Activated naive CD4-positive, alpha-beta T cell treated with anti-CD3 and anti-CD28 coated beads, Interleukin-2, amount 50 U/mL, for 24 hours (primary cell): ENCODE results near the gene LEAP2.
"Not testable (repeated sequence)": the region's sequence is repeated elsewhere in the genome, so short reads cannot be mapped to it uniquely, and the experiment has no call there.

ENCODE experiments used
- H3K27ac Mint-ChIP-seq: one replicate; pipeline ENCODE4 v1.8.0; 2021; ENCODE audit warnings: mild to moderate bottlenecking, mixed read lengths
- H3K27me3 Mint-ChIP-seq: one replicate; pipeline ENCODE4 v1.8.0; 2021; ENCODE audit warnings: mixed read lengths
- H3K36me3 Mint-ChIP-seq: one replicate; pipeline ENCODE4 v1.8.0; 2021; ENCODE audit warnings: mixed read lengths
- H3K4me1 Mint-ChIP-seq: one replicate; pipeline ENCODE4 v1.8.0; 2021; ENCODE audit warnings: mixed read lengths
- H3K4me3 Mint-ChIP-seq: one replicate; pipeline ENCODE4 v1.8.0; 2021; ENCODE audit warnings: mild to moderate bottlenecking, mixed read lengths
- H3K9me3 Mint-ChIP-seq: one replicate; pipeline ENCODE4 v1.8.0; 2021; ENCODE audit warnings: mixed read lengths

LEAP2 gene

DNA sequence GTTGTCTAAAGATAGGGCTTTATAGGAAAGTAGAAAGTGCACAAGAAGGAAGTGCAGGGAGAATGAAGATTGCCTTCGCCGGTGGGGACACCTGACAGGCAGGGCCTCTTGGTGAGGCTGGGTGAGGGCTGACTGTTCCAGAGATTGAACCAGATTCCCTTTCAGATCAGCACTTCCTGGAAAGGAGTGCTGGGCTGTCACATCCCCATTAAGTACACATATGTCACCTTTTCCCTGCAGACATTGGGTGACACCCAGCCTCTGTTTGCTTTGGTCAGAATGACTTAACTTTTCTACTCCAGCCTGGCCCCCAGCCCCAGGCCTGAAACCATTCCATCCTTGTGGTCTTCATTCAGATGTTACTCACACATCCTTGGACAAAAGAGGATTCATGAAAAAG, 35.6 kb upstream of the LEAP2 start:
- H3K4me1 Mint-ChIP-seq = no peaks in the 10 kb centered on the region

DNA sequence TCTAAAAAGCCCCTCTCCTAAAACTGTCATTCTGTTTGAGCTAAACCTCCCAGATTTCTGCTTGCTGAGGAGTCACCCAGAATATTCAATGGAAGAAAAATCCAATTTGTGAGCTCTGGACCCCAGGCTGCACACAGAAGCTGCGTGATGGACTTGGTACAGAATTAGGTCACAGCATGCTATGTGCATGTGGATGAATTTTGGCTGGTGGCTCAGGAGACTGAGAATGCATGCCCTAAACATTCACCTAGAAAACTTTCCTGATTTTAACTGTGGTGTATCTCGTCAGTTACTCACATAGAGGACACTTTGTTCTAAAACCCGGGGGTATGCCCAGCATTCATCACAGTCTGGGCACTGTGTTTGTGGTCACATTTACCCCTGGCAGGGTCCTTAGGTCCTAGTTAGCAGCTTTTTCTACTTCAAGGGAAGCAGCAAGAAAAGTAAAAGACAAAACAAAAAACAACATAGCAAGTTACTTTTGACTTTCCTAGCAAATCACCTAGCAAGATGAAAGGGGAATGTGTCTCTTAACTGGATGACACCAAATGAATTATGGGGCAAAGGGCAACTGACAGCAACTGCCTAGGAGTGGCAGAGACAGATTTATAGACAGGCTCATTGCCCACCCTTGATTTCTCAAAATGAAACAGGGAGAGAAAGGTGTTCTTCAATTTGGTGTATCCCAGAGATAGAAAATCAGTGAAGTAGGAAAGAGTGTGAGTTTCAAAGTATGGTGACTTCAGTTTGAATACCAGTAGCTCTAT, 34.8 kb upstream of the LEAP2 start:
- Mint-ChIP-seq H3K27ac (no peak overlapping the region), H3K36me3 (no peaks in the 10 kb centered on the region), H3K4me1 (no peaks in the 10 kb centered on the region)

More for the DNA sequence above, 35.6 kb upstream of the LEAP2 start:
- H3K27ac Mint-ChIP-seq = no peak overlapping the region
- H3K4me3 Mint-ChIP-seq = no peak overlapping the region
- no peaks in the 10 kb centered on the region for H3K36me3 Mint-ChIP-seq
- H3K9me3 Mint-ChIP-seq = no peaks in the 10 kb centered on the region
- peaks cover 7% of the 10 kb centered on the region for H3K27me3 Mint-ChIP-seq

GRCh38 chr5:132839426-132840301, 33.8 kb upstream of the LEAP2 start:
- no peak overlapping the region for H3K27ac Mint-ChIP-seq
- H3K36me3 Mint-ChIP-seq = no peaks in the 10 kb centered on the region
- H3K4me3 Mint-ChIP-seq = no peak overlapping the region
- H3K9me3 Mint-ChIP-seq = no peaks in the 10 kb centered on the region
- no peaks in the 10 kb centered on the region for H3K4me1 Mint-ChIP-seq
- no peaks in the 10 kb centered on the region for H3K27me3 Mint-ChIP-seq

More for the DNA sequence above, 34.8 kb upstream of the LEAP2 start:
- H3K4me3 Mint-ChIP-seq = no peak overlapping the region
- peaks cover 4% of the 10 kb centered on the region for H3K27me3 Mint-ChIP-seq
- H3K9me3 Mint-ChIP-seq = no peaks in the 10 kb centered on the region

DNA sequence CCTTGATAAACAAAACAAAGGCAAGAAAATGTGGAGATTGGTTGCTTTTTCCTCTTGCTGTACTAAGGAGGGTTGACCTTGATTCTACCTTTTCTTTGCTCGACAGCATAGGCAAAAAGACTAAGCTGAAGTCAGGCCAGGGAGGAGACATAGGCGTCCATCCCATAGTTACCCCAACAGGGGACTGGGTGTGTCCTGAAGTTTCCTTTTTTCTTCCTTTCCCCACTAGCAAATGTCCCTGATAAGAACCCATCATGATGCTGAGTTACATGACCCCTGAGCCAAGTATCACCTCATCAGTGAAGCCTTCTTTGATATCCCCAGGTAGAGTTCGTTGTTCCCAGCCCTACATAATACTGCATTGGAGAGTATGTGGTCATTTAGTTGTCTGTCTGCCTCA, 33.2 kb upstream of the LEAP2 start:
- Mint-ChIP-seq H3K27me3 (no peaks in the 10 kb centered on the region), H3K4me3 (no peak overlapping the region), H3K9me3 (no peaks in the 10 kb centered on the region), H3K36me3 (no peaks in the 10 kb centered on the region), H3K27ac (no peak overlapping the region), H3K4me1 (no peaks in the 10 kb centered on the region)

DNA sequence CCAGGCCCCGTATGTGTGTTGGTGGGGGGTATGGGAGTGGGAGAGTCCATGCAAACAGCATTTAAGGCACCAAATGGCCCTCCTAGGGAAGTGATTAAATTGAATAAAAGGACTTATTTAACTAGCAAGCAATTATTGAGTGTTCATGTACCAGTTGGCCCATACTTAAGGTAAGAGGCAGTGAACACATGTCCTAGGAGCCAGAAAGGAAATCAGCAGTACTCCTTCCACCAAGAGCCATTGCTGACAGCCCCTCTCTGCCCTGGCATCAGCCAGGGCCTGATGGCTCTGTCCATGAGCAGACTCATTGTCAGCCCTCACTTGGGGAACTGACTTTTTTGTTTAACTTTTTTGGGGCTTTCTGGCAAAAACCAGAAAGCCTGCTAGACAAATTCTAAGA, 32.6 kb upstream of the LEAP2 start:
- H3K9me3 Mint-ChIP-seq = no peaks in the 10 kb centered on the region
- no peaks in the 10 kb centered on the region for H3K4me1 Mint-ChIP-seq
- no peak overlapping the region for H3K4me3 Mint-ChIP-seq

DNA sequence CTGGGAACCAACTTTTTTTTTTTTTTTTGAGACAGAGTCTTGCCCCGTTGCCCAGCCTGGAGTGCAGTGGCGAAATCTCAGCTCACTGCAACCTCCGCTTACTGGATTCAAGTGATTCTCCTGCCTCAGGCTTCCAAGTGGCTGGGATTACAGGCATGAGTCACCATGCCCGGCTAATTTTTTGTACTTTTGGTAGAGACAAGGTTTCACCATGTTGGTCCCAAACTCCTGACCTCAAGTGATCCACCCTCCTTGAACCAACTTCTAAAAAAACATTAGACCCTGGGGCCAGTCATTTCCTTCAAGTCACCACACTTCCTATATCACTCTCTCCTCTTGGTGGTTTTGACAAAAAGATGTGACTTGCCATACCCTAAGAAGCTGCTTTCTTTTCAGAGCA, 32.2 kb upstream of the LEAP2 start:
- Mint-ChIP-seq H3K9me3 (no peaks in the 10 kb centered on the region), H3K27ac (no peak overlapping the region), H3K36me3 (no peaks in the 10 kb centered on the region), H3K4me3 (no peak overlapping the region), H3K4me1 (no peaks in the 10 kb centered on the region), H3K27me3 (no peaks in the 10 kb centered on the region)

More for the DNA sequence above, 32.6 kb upstream of the LEAP2 start:
- no peak overlapping the region for H3K27ac Mint-ChIP-seq
- H3K36me3 Mint-ChIP-seq = no peaks in the 10 kb centered on the region
- no peaks in the 10 kb centered on the region for H3K27me3 Mint-ChIP-seq

DNA sequence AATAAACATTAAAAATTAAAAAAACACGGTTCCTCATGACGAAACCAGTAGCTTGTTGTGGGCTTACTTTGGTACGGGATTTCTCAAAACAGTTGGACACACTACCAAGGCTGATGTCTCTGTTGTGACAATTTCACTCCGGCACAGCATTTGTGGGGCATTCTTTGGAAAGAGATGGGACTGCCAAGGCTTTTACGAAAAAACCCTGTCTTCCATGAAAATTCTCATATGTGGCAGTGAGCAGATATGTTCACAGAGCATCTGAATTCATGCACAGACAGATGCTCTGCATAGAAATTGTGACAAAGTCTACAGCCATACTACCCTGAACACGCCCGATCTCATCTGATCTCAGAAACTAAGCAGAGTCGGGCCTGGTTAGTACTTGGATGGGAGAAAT, 25.2 kb upstream of the LEAP2 start:
- Mint-ChIP-seq H3K36me3 (no peaks in the 10 kb centered on the region), H3K27me3 (no peaks in the 10 kb centered on the region), H3K4me3 (no peak overlapping the region), H3K4me1 (no peaks in the 10 kb centered on the region), H3K9me3 (no peaks in the 10 kb centered on the region), H3K27ac (no peak overlapping the region)

- no peaks in the 10 kb centered on the region for H3K27me3 Mint-ChIP-seq
- no peak overlapping the region for H3K4me3 Mint-ChIP-seq
- no peaks in the 10 kb centered on the region for H3K36me3 Mint-ChIP-seq
- H3K4me1 Mint-ChIP-seq = no peaks in the 10 kb centered on the region
- no peak overlapping the region for H3K27ac Mint-ChIP-seq
- H3K9me3 Mint-ChIP-seq = no peaks in the 10 kb centered on the region
Observed at GRCh38 chr5:132849347-132849746, 24.1 kb upstream of the LEAP2 start.

- H3K27ac Mint-ChIP-seq = no peak overlapping the region
- no peaks in the 10 kb centered on the region for H3K36me3 Mint-ChIP-seq
- H3K9me3 Mint-ChIP-seq = no peaks in the 10 kb centered on the region
- H3K4me1 Mint-ChIP-seq = no peaks in the 10 kb centered on the region
- H3K27me3 Mint-ChIP-seq = no peaks in the 10 kb centered on the region
- H3K4me3 Mint-ChIP-seq = no peak overlapping the region
Observed at GRCh38 chr5:132850066-132850465, 23.4 kb upstream of the LEAP2 start.

GRCh38 chr5:132853323-132853722, 20.1 kb upstream of the LEAP2 start:
- no peak overlapping the region for H3K27ac Mint-ChIP-seq
- no peaks in the 10 kb centered on the region for H3K9me3 Mint-ChIP-seq
- no peaks in the 10 kb centered on the region for H3K27me3 Mint-ChIP-seq
- no peak overlapping the region for H3K4me3 Mint-ChIP-seq
- no peaks in the 10 kb centered on the region for H3K4me1 Mint-ChIP-seq
- no peaks in the 10 kb centered on the region for H3K36me3 Mint-ChIP-seq

DNA sequence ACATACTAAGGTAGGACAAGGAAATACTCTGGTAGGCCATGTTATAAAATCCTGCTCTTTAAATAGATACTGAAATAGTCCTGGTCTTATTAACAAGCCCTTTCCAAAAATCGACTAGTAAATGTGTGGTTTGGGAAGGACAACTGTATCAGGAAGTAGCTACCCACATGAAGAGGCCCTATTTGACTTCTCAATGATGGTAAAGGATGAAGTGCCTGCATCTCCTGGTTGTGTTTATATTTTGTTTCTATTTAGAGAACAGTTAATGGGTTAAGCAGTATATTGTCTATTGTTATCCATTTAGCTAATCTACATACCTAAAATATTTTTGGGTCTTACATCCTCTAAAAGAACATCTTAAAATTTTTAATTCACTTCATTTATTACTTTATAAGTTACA, 19.7 kb upstream of the LEAP2 start:
- no peaks in the 10 kb centered on the region for H3K9me3 Mint-ChIP-seq
- no peaks in the 10 kb centered on the region for H3K4me1 Mint-ChIP-seq
- no peak overlapping the region for H3K27ac Mint-ChIP-seq
- no peaks in the 10 kb centered on the region for H3K27me3 Mint-ChIP-seq
- H3K36me3 Mint-ChIP-seq = no peaks in the 10 kb centered on the region
- H3K4me3 Mint-ChIP-seq = no peak overlapping the region

GRCh38 chr5:132854301-132854700, 19.2 kb upstream of the LEAP2 start:
- no peaks in the 10 kb centered on the region for H3K36me3 Mint-ChIP-seq
- no peak overlapping the region for H3K27ac Mint-ChIP-seq
- no peak overlapping the region for H3K4me3 Mint-ChIP-seq
- H3K27me3 Mint-ChIP-seq = no peaks in the 10 kb centered on the region
- no peaks in the 10 kb centered on the region for H3K9me3 Mint-ChIP-seq
- no peaks in the 10 kb centered on the region for H3K4me1 Mint-ChIP-seq

DNA sequence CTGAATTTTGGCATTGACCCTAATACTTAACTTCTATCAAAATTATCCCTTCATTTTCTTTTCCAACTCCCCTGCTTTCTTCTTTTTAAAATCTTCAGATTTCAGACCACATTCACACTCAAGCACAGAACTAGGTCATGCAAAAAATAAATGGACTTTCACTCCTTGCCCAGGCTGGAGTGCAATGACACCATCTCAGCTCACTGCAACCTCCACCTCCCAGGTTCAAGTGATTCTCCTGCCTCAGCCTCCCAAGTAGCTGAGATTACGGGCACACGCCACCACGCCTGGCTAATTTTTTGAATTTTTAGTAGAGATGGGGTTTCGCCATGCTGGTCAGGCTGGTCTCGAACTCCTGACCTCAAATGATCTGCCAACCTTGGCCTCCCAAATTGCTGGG, 18.5 kb upstream of the LEAP2 start:
- H3K36me3 Mint-ChIP-seq, H3K9me3 Mint-ChIP-seq, H3K4me1 Mint-ChIP-seq, H3K27ac Mint-ChIP-seq, H3K4me3 Mint-ChIP-seq, H3K27me3 Mint-ChIP-seq: not testable (repeated sequence)

DNA sequence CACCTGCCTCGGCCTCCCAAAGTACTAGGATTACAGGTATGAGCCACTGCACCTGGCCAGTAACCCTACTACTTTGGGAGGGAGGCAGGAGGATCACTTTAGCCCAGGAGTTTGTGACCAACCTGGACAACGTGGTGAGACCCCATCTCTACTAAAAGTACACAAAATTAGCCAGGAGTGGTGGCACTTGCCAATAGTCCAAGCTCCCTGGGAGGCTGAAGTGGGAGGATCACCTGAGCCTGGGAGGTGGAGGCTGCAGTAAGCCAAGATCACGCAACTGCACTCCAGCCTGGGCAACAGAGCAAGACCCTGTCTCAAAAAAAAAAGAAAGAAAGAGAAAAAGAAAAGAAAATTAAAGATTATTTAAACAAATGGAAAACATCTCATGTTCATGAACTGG, 17.5 kb upstream of the LEAP2 start:
- Mint-ChIP-seq H3K27ac (no peak overlapping the region), H3K9me3 (no peaks in the 10 kb centered on the region), H3K4me3 (no peak overlapping the region), H3K27me3 (no peaks in the 10 kb centered on the region), H3K4me1 (no peaks in the 10 kb centered on the region), H3K36me3 (no peaks in the 10 kb centered on the region)

GRCh38 chr5:132859889-132860437, 13.5 kb upstream of the LEAP2 start:
- H3K9me3 Mint-ChIP-seq = no peaks in the 10 kb centered on the region
- no peaks in the 10 kb centered on the region for H3K27me3 Mint-ChIP-seq
- H3K4me1 Mint-ChIP-seq = no peaks in the 10 kb centered on the region
- H3K4me3 Mint-ChIP-seq = no peak overlapping the region
- no peaks in the 10 kb centered on the region for H3K36me3 Mint-ChIP-seq
- no peak overlapping the region for H3K27ac Mint-ChIP-seq

DNA sequence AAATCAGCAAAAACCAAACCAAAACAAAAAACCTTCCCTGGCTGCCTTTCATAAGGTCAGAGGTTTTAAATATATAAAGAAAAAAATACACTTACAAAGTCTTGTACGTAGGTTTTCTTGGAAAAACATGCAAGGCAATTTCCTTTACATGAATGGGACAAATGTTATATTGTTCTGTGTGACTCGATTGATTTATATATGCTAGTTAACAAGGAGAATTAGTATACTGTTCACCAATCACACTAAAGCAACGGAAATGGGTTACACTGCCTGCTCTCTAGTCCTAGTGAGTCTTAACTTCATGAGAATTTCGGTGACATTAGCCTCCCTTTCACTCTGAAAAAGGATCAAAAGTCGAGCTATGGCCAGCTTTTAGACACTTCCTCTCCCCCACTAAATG, 12.7 kb upstream of the LEAP2 start:
- no peaks in the 10 kb centered on the region for H3K36me3 Mint-ChIP-seq
- no peaks in the 10 kb centered on the region for H3K27me3 Mint-ChIP-seq
- no peak overlapping the region for H3K27ac Mint-ChIP-seq
- H3K9me3 Mint-ChIP-seq = no peaks in the 10 kb centered on the region
- H3K4me1 Mint-ChIP-seq = peaks cover 6% of the 10 kb centered on the region
- no peak overlapping the region for H3K4me3 Mint-ChIP-seq
